ENCODE results near the gene COX11.

COX11 gene

DNA sequence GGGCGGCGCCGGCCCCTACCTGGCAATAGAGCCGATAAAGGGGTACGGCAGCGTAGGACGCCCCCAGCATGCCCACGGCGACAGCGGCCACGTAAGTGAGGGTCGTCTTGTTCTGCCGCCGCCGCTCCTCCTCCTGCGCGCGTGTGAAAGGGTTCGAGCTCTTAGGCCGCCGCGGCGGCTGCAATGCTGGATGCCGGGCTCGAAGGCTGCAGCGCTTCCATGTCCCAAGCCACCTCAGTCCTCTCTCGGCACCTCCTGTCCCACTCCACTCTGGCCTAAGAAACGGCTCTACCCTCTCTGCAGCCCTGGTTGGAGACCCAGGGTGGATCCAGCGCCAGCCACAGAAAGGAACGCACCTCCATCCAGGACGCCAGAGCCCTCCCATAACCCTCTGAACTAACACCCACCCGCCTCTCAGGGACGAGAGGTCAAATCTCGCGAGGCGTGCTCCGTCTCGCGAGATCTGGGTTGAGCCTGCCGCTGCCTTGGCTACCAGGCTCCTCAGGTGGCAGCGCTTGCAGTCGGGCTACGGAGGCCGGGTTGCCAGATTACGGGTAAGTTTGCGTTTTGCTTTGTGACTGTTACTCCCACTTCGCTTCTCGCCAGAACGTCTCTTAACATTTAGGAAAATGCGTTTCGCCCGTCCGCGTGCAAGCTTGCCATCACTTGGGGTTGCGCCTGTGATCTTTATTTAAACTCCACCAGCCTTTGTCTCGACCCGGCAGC, at the start of gene COX11, which contains the start of gene STXBP4:
TSS of gene COX11 (minus strand) at position 393 of the 726 bp plus-strand sequence. CDS start at position 385, 8 bp downstream.
TSS of gene STXBP4 (plus strand) at position 504 of the 726 bp plus-strand sequence. CDS start 17,455 bp downstream, outside the sequence.
- DNase-seq: peak; percentile 96

DNA sequence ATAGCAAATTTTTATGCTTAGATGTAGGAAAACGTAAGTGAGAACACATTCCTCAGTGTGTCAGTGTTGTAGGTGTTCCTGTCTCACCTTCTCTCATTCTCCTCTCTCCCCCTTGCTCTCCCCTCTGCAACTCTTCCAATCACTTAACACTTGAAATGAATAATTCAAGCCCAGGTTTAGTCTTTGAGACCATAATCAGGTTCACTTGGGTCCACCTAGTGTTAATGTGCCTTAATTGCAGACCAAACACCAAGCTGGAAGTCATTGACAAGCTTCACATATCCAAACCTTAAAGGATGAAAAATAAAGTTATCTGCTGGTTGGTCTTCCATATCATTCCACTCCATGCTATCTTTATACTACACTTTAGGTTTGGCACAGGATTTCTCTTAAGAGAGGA, 37.1 kb upstream of the COX11 start:
- peak; percentile 39 for DNase-seq

DNA sequence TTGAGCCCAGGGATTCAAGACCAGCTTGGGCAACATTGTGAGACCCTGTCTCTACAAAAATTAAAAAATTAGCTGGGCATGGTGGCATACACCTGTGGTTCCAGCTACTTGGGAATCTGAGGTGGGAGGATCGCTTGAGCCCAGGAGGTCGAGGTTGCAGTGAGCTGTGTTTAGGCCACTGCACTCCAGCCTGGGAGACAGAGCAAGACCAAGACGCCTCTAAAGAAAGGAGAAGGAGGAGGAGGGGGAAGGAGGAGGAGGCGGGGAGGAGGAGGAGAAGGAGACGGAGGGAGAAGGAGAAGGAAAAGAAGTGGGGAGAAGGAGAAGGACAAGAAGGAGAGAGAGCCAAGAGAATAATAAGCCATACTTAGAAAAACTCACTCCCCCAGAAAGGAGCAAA, 36.0 kb upstream of the COX11 start:
- DNase-seq: no peak

DNA sequence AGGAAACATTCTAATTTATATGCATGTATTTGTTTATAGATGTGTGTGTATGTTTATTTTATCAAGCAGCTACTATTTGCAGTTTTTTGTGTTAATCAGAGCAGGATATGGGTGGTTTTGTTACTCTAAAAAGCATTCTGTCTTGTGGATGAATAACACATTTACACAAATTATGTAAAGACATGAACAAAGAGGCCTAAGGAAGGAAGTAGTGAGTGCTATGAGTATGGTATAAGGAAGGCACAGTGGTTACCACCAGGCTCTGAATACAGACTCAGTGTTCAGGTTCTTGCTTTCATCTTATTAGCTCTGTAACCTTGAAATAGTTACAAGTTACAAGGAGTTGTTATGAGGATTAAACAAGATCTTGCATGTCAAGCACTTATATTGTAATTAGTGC, 34.0 kb upstream of the COX11 start:
- DNase-seq: no peak

DNA sequence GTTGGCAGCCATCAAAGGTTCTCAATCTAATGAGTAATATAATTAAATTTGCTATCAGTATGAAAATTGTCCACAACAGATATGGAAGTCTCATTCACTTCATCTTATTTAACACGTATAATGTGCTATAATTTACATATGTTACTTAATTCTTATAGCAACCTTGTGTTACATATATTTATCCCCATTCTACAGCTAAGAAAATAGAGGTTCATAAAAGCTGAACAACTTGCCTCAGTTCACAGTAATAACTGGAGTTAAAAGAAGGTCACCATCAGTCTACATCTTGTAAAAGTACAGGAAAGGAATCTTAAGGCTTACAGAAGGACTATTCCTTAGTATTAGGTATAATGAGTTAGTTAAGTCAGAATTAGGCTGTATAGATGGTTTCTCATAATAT, 28.0 kb upstream of the COX11 start:
- no peak for DNase-seq

DNA sequence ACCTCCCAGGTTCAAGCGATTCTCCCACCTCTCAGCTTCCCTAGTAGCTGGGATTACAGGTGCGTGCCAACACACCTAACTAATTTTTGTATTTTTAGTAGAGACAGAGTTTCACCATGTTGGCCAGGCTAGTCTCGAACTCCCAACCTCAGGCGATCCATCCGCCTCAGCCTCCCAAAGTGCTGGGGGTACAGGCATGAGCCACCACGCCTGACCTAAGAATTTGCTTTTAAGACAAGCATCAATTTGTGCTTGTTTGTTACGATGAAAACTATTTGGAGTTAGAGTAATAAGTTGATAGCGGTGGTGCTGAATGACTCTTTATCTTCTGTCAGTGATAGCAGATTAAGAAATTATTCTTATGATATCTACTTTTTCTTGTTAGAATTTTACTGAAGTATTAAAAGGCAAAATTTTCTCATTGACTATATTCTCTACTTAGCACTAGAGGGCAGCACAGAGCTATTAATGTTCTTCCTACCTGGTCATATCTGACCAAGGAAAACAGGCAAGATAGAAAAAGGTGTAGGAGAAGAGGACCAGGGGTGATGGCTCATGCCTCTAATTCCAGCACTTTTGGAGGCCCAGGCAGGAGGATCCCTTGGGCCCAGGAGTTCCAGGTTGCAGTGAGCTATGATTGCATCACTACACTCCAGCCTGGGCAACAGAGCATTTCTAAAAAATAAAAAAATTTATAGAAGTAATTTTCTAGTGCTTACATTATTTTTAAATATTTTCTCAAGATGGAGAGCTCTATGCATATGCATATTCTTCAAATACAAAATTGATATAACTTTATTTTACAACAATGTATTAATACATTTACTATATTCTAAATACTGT, 24.6 kb upstream of the COX11 start:
- DNase-seq: peak; percentile 26

- no peak for DNase-seq
Observed at GRCh38 chr17:54991567-54991966, 23.1 kb upstream of the COX11 start.

DNA sequence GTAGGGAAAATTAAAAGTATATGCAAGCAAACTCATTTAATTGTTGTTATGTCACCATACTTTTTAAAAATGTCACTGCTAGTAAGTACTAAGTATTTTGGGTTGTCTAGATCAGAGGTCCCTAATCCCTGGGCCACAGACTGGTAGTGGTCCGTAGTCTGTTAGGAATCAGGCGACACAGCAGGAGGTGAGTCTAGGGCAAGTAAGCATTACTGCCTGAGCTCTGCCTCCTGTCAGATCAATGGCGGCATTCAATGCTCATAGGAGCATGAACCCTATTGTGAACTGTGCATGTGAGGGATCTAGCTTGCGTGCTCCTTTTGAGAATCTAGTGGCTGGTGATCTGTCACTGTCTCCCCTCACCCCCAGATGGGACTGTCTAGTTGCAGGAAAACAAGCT, 21.7 kb upstream of the COX11 start:
- no peak for DNase-seq

DNA sequence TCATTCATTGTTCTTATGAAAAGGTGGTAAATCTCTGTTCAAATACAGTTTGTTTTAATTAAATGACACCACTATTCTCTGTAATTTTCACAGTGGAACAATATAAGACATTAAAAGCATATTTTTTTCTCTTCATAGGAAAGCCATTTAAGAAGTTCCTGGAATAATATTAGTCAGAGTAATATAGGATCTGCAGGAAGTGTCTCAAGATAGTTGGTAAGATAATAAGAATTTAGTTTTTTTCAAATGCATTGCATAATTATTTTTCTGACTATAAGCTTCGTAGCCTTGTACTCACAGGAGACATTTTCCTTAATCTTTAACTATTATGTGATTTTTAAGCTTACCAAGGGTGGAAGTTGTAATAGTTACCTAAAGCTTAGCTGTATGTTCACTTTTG, 17.0 kb upstream of the COX11 start:
- DNase-seq: no peak

GRCh38 chr17:54983260-54983659, 14.8 kb upstream of the COX11 start:
- no peak for DNase-seq

DNA sequence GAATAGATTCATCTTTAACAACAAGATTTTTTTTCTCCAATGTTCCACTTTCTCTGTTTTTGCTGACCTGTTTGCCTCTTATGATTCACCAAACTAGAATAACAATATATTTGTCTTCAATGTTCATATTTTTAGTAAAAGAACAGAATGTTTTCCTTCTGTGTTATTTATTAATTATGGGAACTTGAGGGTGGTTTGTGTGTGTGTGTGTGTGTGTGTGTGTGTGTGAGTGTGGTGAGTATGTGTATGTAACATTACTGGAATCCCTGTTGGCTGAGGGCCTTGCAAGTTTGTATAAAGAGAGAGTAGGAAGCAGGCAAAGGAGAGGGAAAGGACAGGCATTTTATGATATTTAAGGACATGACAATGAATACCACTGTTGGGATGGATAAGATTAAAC, 13.9 kb upstream of the COX11 start:
- DNase-seq: no peak

- no peak for DNase-seq
Observed at GRCh38 chr17:54980375-54980774, 11.9 kb upstream of the COX11 start.

GRCh38 chr17:54979657-54980056, 11.2 kb upstream of the COX11 start:
- no peak for DNase-seq

GRCh38 chr17:54977744-54978143, 9.3 kb upstream of the COX11 start:
- DNase-seq: no peak

- DNase-seq: no peak
Observed at GRCh38 chr17:54976316-54976715, 7.9 kb upstream of the COX11 start.

GRCh38 chr17:54974759-54975158, 6.3 kb upstream of the COX11 start:
- no peak for DNase-seq

DNA sequence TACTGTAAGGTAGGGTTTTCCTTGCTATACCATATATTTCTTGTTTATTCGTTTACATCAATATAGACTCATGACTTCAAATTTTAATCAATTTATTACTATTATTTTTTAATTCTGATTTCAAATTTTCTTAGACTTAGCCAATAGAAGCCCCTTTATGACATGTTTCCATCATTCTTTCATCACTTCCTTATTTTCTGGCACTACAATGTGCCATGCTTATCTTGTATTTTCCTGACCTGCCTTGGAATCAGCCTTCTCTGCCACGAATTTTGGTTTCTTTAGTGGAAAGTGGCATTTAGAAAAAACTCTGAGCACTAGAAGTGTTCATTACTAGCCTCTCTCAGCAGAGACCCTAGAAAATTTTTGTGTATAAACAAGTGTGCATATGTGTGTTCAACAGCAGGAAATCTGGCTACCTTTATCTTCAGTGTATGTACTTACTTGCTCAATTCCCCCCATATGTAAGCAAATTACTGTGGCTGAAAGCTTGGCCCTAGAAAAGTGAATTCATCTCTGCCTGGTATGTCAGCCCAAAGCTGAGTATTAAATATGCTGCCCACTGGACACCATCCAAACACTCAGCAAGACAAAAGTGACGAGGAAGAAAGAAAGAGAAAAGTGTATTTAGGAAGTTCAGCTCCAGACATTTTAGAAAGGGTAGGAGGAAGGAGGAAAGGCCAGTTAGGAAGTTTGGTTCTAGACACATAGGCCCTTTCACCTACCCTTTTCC, 4.1 kb upstream of the COX11 start:
- no peak for DNase-seq

DNA sequence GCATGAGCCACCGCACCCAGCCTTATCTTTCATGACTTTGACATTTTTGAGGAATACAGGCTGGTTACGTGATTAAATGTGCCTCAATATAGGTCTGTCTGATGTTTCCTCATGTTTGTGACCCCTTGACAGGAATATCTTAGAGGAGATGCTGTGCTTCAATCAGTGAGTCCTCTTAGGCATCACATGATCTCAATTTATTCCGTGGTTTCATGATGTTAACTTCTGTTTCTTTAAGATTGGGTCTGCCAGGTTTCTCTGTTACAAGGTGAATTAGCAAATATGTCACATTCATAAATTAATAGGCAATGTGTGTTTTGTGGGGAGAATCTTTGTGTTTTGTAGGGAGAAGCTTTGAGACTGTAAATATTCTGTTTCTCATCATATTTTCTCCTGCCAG, 3.4 kb upstream of the COX11 start:
- no peak for DNase-seq

- no peak for DNase-seq
Observed at GRCh38 chr17:54971147-54971546, 2.7 kb upstream of the COX11 start.

DNA sequence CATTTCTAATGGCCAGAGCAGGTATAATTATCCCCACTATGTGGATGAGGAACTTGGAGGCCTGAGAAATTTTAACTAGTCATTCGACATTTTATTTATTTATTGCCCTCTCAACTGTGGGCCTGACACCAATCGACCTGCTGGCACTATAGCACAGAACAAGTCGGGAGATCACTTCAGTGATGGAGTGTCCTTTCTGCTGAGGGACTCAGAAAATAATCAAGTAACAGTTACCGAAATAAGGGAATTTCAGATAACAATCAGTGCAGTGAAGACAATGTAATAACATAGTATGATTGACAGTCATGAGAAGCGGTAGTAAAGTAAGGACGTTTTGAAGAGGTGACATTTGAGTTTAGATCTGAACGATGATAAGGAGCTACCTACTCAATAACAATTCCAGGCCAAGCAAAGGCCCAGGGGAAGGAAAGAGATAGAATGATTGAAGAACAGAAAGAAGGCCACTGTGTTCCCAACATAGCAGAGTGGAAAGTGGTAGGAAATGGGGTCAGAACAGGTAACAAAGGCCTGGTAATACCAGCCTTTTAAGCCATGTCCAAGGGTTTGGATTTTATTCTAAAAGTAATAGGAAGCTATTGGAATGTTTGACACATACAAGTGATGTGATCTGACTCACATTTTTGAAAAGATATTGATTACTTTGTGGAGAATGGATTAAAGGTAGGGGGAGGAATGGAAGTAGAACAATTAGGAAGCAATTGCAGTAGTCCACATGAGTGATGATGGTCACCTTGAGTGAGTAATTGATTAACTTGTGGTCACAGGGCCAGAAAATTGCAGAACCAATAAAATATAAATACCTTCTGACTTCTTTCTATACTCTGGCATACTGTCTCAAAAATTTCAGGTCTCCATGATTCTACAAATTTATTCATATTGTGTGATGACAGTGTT, 1.5 kb upstream of the COX11 start:
- no peak for DNase-seq

- no peak for DNase-seq
Observed at GRCh38 chr17:54968988-54969332, 506 bp upstream of the COX11 start.

DNA sequence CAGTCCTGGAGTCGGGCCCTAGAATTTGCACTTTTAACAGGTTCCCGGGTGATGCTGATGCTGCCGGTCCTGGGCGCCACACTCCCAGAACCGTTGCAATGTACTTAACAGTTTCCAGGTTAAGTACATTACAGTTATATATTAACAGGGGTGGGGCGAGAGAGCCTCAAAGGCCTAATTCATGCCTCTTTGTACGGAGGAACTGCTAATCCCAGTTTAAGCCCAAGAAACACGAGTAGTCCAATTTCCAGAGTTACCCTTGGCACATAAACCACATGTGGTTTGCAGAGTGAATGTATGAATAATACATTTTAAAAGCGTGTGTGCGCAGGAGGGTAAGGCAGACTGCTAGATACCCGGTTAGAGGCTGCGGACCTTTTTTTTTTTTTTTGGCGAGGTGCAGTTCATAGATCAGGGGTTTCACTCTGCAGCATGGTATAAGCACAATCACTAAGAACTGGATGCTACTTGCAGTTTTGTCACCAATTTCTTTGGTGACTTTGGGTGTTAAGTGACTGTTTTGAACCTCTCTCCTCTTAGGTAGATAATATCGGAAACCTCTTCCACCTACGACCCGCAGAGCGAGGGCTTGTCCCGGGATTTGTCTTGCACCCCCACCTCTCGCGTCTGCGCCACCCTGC, 713 bp downstream of the COX11 start:
- peak; percentile 58 for DNase-seq

All from KG1 (cell line).